Measurements from ENCODE around the gene FAM174A.

Gene FAM174A

DNA sequence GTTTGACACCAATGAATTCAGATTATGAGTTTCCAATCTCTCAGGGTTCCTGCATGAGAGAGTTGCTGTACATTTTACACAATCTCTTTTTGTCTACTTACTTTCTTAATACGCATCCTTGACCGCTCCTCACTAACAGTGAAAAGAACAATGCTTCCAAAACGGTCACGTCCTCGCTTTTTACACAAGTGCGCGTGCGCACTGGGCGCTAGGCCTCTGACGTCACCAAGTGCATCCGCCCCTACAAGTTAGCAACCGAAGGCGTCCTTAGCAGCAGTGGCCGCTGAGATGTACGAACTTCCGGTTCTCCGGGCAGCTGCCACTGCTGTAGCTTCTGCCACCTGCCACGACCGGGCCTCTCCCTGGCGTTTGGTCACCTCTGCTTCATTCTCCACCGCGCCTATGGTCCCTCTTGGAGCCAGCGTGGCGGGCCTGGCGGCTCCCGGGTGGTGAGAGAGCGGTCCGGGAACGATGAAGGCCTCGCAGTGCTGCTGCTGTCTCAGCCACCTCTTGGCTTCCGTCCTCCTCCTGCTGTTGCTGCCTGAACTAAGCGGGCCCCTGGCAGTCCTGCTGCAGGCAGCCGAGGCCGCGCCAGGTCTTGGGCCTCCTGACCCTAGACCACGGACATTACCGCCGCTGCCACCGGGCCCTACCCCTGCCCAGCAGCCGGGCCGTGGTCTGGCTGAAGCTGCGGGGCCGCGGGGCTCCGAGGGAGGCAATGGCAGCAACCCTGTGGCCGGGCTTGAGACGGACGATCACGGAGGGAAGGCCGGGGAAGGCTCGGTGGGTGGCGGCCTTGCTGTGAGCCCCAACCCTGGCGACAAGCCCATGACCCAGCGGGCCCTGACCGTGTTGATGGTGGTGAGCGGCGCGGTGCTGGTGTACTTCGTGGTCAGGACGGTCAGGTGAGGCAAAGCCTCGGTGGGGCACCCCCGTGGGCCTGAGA is at the start of gene FAM174A:
Gene FAM174A, plus strand, starts transcription at position 315 of the 946 bp plus-strand sequence. Its CDS starts 157 bp downstream, at position 472.
- peak; percentile 81 to 88 (median 86) for DNase-seq (ENCODE audit: low read depth in 2 of 3, low spot score in 2 of 3)

DNA sequence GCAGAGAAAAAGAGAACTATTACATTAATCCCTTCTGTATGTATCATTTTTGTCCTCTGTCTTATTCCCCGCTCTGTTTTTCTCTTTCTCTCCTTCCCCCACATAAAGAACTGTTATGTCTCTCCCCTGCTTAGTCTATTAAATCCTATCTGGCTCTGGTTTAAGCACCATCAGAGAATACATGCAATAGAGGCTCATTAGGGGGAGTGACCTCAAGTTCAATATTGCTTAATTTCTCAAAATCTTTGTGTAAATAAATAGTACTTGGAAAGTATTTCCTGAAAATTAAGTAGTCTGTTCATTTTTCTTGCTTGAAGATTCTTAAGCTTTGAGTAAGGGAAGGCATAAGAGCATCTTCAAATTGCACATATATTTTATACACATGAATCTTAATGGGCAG is 41.2 kb upstream of the FAM174A start:
- no peak for DNase-seq (ENCODE audit: low read depth in 2 of 3, low spot score in 2 of 3)

DNA sequence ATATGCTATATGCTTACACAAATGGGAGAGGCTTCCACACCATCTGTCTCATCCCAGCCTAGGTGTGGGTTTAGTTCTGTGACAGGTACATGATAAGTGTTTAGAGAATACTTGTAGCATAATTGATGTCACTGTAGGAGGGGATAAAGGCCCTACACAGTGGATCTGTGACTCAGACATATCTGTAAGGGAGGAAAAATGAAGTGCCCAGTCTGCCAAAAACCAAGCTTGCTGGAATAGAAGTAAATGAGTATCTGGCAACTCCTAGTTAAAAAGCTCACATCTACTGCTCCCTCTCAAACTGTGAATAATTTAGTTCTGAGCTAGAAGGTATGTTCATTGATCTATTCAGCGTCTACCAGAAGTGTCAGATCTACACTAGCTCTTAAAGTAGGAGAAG is 38.9 kb upstream of the FAM174A start:
- DNase-seq (ENCODE audit: low read depth in 2 of 3, low spot score in 2 of 3) = no peak

- no peak for DNase-seq (ENCODE audit: low read depth in 2 of 3, low spot score in 2 of 3)
Measured at GRCh38 chr5:100502684-100503083, 32.5 kb upstream of the FAM174A start.

GRCh38 chr5:100505984-100506670 is 29.0 kb upstream of the FAM174A start:
- no peak for DNase-seq (ENCODE audit: low read depth in 2 of 3, low spot score in 2 of 3)

- DNase-seq (ENCODE audit: low read depth in 2 of 3, low spot score in 2 of 3) = no peak
Measured at GRCh38 chr5:100516285-100516684, 18.9 kb upstream of the FAM174A start.

DNA sequence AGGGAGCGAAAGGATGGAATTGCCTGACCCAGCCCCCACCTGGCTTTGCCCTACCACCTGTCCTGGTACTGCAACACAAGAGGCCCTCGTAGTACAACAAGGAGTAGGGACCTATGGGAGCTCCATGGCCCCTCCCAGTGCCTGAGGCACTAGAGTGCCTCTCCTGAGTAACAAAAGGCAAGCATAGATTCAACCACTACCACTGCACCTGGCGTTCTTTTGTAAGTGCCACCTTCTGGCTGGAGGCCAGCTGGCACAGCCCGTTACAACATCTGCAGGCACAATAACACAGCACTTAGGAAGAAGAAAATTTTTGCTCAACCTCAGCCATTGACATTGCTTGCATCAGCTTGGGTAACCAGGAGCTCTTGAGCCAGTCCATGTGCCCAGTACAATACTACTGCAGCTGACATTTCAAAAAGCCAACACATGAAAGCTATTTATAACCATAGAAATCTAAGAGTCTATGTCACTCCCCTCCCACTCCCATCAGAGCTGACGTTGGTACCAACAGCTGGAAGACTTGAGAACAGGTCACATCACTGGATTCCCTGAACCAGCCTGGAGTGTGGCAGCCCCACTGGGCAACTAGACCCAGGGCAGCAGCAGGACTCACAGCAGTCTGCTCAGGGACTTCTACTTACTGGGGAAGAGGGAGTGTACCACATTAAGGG is 17.7 kb upstream of the FAM174A start:
- no peak for DNase-seq (ENCODE audit: low read depth in 2 of 3, low spot score in 2 of 3)

DNA sequence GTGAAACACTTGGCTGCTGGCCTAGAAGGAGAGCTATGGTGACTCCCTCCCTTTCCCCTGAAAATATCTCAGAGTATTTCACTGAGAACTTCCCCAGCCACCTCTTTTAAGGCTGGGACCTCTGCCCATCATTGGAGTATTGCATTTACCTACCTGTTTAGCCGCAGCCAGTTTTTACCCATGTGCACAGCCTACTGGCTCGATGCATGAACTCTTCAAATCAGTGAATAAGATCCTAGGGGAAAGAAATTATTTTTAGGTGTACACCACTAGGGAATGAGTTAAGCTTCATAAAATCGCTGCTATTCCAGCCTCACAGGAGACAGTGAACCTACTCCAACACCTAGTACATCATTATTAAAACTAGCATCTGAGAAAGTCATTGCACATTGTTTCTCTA is 16.8 kb upstream of the FAM174A start:
- DNase-seq (ENCODE audit: low read depth in 2 of 3, low spot score in 2 of 3) = no peak

DNA sequence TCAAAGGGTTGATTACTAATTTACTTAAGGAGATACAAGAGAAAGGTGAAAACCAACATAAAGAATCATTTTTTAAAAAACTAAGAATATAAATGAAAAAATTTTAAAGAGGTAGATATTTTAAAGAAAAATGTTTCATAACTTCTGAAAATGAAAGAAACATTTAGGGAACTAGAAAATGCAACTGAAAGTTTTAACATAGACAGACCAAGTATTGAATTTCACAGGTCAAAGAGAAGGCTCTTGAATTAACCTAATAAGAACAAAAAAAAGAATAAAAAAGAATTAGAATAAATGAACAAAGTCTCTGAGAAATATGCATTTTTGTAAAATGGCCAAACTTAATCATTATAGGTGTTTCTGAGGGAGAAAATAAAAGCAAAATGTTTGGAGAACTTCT is 16.1 kb upstream of the FAM174A start:
- DNase-seq (ENCODE audit: low read depth in 2 of 3, low spot score in 2 of 3) = no peak

DNA sequence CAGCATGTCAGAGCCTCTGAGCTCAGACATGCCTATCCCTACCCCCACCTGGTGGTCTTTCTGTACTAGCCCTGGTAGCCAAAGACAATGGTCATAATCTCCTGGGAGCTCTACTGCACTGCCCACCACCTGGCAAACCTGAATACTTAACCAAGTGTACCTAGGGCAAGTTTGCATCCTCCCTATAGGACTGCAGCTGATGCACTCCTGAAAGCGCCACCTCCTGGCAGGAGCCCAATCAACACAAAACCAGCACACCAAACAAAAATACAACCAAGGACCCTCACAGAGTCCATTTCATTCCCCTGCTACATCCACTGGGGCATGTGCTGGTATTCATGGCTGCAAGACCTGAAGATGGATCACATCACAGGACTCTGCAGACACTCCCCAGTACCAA is 14.8 kb upstream of the FAM174A start:
- DNase-seq (ENCODE audit: low read depth in 2 of 3, low spot score in 2 of 3) = no peak

DNA sequence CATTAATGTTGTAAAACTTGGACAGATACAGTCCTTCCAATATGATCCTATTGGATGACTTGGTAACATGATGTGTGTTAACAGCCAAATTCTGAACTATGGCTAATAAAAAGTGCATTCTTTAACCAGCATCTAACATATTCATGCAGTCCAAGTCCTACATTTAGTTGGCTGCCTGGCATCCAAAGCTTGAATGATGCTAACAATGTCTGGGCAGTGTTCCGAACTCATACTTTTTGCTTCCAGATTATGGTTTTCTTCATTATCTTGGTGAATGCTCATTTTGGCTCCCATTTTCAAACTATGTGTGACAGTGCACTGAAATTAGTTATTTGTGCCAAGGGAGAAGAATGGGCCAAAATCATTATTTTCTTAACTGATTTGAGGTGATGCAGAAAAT is 2.8 kb downstream of the FAM174A start:
- no peak for DNase-seq (ENCODE audit: low read depth in 2 of 3, low spot score in 2 of 3)

GRCh38 chr5:100539519-100539918 is 4.3 kb downstream of the FAM174A start:
- no peak for DNase-seq (ENCODE audit: low read depth in 2 of 3, low spot score in 2 of 3)

DNA sequence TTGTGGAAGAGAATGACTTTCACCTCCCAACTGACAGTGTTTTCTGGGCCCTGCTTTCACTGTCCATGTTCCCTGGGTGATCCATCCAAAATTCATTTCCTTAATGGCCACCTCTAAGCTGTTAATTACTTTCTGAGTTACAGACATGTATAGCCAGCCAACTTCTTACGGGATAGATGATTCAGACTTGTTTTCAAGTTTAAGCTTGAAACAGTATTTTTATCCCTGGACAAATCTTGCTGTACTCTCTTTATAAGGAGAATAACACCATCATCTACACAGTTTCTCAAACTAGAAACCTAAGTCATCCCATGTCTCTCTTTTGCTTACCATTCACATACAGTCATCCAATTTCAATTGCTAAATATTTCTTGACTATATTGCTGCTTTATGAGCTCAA is 6.9 kb downstream of the FAM174A start:
- no peak for DNase-seq (ENCODE audit: low read depth in 2 of 3, low spot score in 2 of 3)

DNA sequence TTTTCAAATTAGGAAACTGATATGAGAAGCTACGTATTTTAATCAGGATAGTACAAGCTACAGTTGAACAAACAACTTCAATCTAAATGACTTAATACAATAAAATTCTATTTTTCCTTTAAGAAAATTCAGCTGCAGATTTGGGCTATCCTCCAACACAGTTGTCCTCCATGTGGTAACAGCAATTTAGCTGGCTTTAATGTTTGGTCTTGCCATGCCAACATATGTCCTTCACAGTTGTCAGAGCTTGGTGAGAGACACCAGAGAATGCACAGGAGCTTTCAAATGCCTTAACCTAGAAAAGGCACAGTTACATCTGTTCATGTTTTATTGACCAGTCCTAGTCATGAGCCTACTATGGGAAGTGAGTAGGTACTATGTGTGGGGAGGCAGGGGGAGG is 10.8 kb downstream of the FAM174A start:
- no peak for DNase-seq (ENCODE audit: low read depth in 2 of 3, low spot score in 2 of 3)

DNA sequence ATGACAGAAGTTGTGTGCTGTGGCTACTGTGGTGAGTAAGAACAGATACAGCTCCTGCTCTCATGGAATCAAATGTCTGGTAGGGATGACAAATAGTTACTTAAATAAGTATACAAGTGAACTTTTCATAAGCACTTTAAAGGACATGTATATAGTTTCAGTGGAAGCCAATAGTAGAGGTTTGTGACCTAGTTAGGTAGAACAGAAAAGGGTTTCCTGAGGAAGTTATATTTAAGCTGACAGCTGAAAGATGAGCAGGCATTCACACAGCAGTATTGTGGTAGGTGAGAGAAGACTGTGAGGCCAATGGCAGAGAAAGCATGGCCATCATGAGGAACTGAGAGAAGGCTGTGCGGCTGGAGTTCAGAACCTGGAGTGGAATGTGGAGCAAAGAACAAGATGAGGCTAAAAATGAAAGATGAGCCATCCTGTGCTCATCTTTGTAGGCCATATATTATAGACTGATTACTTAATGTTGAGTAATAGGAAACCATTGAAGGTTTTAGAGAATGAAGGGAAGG is 15.4 kb downstream of the FAM174A start:
- DNase-seq (ENCODE audit: low read depth in 2 of 3, low spot score in 2 of 3) = no peak

DNA sequence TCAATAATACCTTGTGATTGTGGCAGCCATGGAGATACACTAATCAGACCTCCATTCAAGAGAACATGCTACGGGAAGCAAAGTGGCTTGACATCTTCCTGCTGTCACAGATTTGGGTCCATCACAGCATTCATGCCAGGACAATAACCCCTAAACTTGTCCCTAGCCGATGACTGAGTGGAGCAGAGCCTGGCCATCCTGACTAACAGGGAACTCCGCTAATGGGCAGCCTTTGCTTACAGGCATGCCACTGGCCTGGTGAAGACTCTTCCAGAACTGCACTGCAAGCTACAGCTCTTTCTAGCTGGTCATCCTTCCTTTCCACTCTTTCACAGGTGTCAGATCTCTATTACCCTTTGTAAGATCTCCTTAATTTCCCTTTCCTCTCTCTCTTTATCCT is 16.0 kb downstream of the FAM174A start:
- DNase-seq (ENCODE audit: low read depth in 2 of 3, low spot score in 2 of 3) = no peak

- DNase-seq (ENCODE audit: low read depth in 2 of 3, low spot score in 2 of 3) = no peak
Measured at GRCh38 chr5:100553209-100553608, 18.0 kb downstream of the FAM174A start.

GRCh38 chr5:100560860-100561259 is 25.7 kb downstream of the FAM174A start:
- DNase-seq (ENCODE audit: low read depth in 2 of 3, low spot score in 2 of 3) = no peak

GRCh38 chr5:100562821-100563220 is 27.6 kb downstream of the FAM174A start:
- no peak for DNase-seq (ENCODE audit: low read depth in 2 of 3, low spot score in 2 of 3)

- no peak for DNase-seq (ENCODE audit: low read depth in 2 of 3, low spot score in 2 of 3)
Measured at GRCh38 chr5:100566382-100567141, 31.4 kb downstream of the FAM174A start.

DNA sequence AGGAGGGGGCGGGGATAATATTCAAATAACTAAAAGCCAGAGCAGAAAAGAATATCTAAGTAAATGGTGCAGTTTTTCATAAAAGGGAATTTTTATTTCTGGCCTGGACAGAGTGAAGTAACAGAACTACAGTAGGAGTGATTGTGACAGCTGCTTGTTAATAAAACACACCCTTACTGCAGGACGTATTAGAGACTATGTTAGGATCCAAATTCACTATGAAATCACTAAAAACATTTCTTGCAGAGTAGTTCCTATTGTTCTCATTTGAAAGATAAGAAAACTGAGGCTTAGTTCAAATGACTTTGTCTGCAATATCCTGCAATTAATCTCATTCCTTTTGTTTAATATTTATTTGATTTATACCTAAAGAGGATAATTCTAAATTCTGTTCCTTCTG is 39.5 kb downstream of the FAM174A start:
- DNase-seq (ENCODE audit: low read depth in 2 of 3, low spot score in 2 of 3) = no peak
